ENCODE measurements around the gene CYYR1. TPM values are rescaled to one million over a fixed set of nuclear protein-coding genes. Genes with fewer than 3 reads are reported as not detected.

CYYR1 gene
- total and polyA plus RNA-seq, 2 donors (not counting 3 experiments of a cell fraction or from before 2014, with no cell fraction given) = 13.2 to 25.7 TPM

- ChIA-PET CTCF (interaction anchor here (0.9 to 1.6 kb wide), 3 partner anchors 10 to 129 kb away, joined by 4 to 12 read pairs (median 8); no protein-coding TSS in a partner anchor), POLR2A (no interaction called here)
- Histone ChIP-seq H3K36me3 (ENCODE audit: control insufficient read depth in 2 of 2, extremely low read depth in 1 of 2, insufficient read depth in 2 of 2, low read length in 2 of 2) (no peaks in the 10 kb centered on the region), H2AFZ (ENCODE audit: low read depth, low read length) (no peak overlapping the region), H3K4me3 (replicated peaks in 1 of 3; ENCODE audit: insufficient read depth in 1 of 3, low read depth in 1 of 3, low read length in 3 of 3) (no peak overlapping the region), H3K9me1 (replicated peaks; ENCODE audit: control insufficient read depth, extremely low read depth, insufficient read depth, low read length) (no peaks in the 10 kb centered on the region), H3K9me3 (replicated peaks; ENCODE audit: control insufficient read depth, insufficient read depth, low read length) (no peaks in the 10 kb centered on the region), H4K20me1 (replicated peaks; ENCODE audit: control insufficient read depth, extremely low read depth, insufficient read depth, low read length) (no peaks in the 10 kb centered on the region), H3K27me3 (ENCODE audit: control insufficient read depth in 2 of 2, insufficient read depth in 2 of 2, low read length in 2 of 2) (no peaks in the 10 kb centered on the region), H3K79me2 (ENCODE audit: control insufficient read depth, insufficient read depth, low read length) (no peaks in the 10 kb centered on the region), H3K9ac (replicated peaks; ENCODE audit: extremely low read depth, insufficient read depth, low read length) (no peak overlapping the region), H3K27ac (ENCODE audit: insufficient read depth, low read depth, low read length) (no peak overlapping the region), H3K4me2 (ENCODE audit: insufficient read depth, low read length) (peak overlapping the region; percentile 68), H3K4me1 (ENCODE audit: control insufficient read depth, extremely low read depth, insufficient read depth, low read length) (peaks cover 12% of the 10 kb centered on the region)
- intact Hi-C loops (cut with micrococcal nuclease) = no loop called here
- FAIRE-seq (peak; percentile 90), DNase-seq (ENCODE audit: low read depth, low spot score) (peak; percentile 86)
- TF ChIP-seq EZH2 (IDR thresholded peaks at IDR 0.05; ENCODE audit: borderline replicate concordance, low read depth, low read length, severe bottlenecking) (no peak), JUN (IDR thresholded peaks at IDR 0.05; ENCODE audit: borderline replicate concordance, insufficient read depth, insufficient read length, low read depth) (peak; percentile 72), POLR2A (IDR thresholded peaks at IDR 0.05; ENCODE audit: low read depth, low read length) (no peak), FOS (IDR thresholded peaks at IDR 0.05; ENCODE audit: borderline replicate concordance, insufficient read depth, low read length) (peak; percentile 86), GATA2 (IDR thresholded peaks at IDR 0.05; ENCODE audit: insufficient read depth, insufficient read length, low read depth, low read length) (peak; percentile 90), CTCF (IDR thresholded peaks at IDR 0.05; ENCODE audit: extremely low read depth in 1 of 2, insufficient read depth in 1 of 2, low read depth in 1 of 2, low read length in 2 of 2) (no peak), MYC (IDR thresholded peaks at IDR 0.05; ENCODE audit: low read depth, low read length) (no peak)
- BruUV-seq (replicated peaks) = no TSS peak
- dilution Hi-C loops (cut with MboI; ENCODE audit: extremely low pct_ligation_motif_present, low sequenced_read_pairs) = no loop called here
Observed at GRCh38 chr21:26587736-26588201, 14.7 kb upstream of the CYYR1 start.

Data from endothelial cell of umbilical vein (primary cell).